ENCODE measurements around the gene PCBP3. TPM values are rescaled to one million over a fixed set of nuclear protein-coding genes. Genes with fewer than 3 reads are reported as not detected.

The PCBP3 gene
- total RNA-seq, 1 donor from 2014 or later = 2.5 TPM

DNA sequence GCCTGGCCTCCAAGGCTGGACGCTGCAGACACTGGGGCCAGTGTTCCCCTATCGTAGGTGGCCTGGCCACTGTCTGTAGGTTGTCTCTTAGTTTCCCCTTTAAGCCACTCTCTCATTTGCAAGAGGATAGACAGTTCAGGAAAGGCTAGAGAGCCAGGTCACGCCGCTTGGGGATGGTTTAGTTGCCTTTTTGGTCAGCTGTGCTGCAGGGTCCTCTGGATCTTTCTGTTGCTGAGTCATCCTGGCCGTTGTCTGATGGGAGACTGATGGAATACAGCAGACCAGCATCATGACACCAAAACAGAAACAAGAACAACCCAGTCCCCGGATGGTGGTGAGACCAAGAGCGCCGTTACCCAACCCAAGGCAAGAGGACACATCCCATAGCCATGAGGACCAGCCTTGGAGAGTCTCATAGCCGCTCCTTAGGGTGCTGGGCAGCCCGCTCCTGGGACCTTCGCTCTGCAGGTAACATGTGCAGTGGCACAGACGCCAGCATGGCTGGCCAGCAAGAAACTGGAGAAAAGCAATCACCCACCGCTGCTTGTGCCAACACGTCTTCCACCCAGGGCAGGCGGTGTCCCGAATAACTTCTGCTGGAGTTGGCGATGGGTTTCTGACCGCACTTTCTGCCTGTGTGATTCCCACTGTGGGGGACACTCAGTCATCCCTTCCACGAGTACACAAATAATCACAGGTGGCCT, 258.9 kb downstream of the PCBP3 start:
- no peaks in the 10 kb centered on the region for H3K4me1 Mint-ChIP-seq (ENCODE audit: unreplicated experiment)
- no peak for DNase-seq (ENCODE audit: low spot score)
- no peak overlapping the region for H3K4me3 Mint-ChIP-seq (ENCODE audit: unreplicated experiment)
- no peaks in the 10 kb centered on the region for H3K9me3 Mint-ChIP-seq (ENCODE audit: unreplicated experiment)
- peaks cover 6% of the 10 kb centered on the region for H3K27me3 Mint-ChIP-seq (ENCODE audit: unreplicated experiment)
- no peak overlapping the region for H3K27ac Mint-ChIP-seq (ENCODE audit: unreplicated experiment)
- TF ChIP-seq, protein P1, sequence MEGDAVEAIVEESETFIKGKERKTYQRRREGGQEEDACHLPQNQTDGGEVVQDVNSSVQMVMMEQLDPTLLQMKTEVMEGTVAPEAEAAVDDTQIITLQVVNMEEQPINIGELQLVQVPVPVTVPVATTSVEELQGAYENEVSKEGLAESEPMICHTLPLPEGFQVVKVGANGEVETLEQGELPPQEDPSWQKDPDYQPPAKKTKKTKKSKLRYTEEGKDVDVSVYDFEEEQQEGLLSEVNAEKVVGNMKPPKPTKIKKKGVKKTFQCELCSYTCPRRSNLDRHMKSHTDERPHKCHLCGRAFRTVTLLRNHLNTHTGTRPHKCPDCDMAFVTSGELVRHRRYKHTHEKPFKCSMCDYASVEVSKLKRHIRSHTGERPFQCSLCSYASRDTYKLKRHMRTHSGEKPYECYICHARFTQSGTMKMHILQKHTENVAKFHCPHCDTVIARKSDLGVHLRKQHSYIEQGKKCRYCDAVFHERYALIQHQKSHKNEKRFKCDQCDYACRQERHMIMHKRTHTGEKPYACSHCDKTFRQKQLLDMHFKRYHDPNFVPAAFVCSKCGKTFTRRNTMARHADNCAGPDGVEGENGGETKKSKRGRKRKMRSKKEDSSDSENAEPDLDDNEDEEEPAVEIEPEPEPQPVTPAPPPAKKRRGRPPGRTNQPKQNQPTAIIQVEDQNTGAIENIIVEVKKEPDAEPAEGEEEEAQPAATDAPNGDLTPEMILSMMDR (IDR thresholded peaks at IDR 0.05; ENCODE audit: unreplicated experiment) = no peak
- no peaks in the 10 kb centered on the region for H3K36me3 Mint-ChIP-seq (ENCODE audit: low read depth, unreplicated experiment)

DNA sequence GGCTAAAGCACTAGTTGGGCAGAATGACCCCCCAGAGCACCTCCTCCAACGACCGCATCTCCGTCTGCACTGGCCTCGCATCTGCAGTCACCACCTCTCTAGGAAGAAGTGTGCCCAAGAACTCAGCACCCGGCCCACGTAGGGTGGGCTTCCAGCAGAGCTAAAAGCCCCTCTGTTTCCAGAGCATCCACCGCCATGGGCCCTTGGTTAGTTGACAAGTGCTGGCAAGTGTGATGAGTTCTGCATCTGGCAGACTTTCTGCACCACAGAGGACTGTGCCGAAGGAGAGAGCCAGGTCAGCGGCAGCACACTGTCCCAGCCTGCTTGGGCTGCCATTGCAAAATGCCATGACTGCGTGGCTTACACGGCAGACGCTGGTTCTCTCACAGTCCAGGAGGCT, 261.7 kb downstream of the PCBP3 start:
- TF ChIP-seq, protein P1 (IDR thresholded peaks at IDR 0.05; ENCODE audit: unreplicated experiment) = no peak
- Mint-ChIP-seq H3K9me3 (ENCODE audit: unreplicated experiment) (no peaks in the 10 kb centered on the region), H3K36me3 (ENCODE audit: low read depth, unreplicated experiment) (no peaks in the 10 kb centered on the region), H3K4me1 (ENCODE audit: unreplicated experiment) (no peaks in the 10 kb centered on the region), H3K27ac (ENCODE audit: unreplicated experiment) (no peak overlapping the region), H3K4me3 (ENCODE audit: unreplicated experiment) (no peak overlapping the region), H3K27me3 (ENCODE audit: unreplicated experiment) (peaks cover 2% of the 10 kb centered on the region)
- DNase-seq (ENCODE audit: low spot score) = no peak

DNA sequence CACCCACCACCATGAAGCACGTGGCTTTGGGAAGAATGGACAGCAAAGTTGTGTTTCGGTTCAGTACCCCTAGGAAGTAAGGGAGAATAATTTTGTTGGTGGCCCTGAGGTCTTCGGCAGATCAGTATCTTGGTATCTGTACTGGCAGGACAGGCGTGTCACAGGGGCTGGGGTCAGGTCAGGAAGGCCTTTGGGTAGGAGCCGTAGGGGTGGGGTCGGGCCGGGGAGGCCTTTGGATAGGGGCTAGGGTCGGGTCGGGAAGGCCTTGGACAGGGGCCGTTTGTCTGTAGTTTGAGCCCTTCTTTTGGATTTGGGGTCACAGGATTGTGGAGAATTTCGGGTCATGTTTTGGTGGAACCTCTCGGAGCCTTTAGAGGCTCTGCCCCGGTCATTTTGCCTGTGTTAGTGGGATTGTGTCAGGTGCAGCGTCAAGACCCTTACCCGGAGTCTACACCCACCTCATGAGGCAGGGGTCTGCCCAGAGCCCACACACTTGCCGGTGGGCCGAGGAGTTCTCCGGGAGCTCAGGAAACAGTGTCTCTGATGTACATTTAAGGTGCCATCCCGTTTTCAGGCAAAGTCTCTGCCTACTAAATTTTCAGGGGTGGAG, 262.8 kb downstream of the PCBP3 start:
- DNase-seq (ENCODE audit: low spot score) = no peak
- Mint-ChIP-seq H3K4me3 (ENCODE audit: unreplicated experiment) (no peak overlapping the region), H3K27me3 (ENCODE audit: unreplicated experiment) (peaks cover 2% of the 10 kb centered on the region), H3K27ac (ENCODE audit: unreplicated experiment) (no peak overlapping the region), H3K9me3 (ENCODE audit: unreplicated experiment) (no peaks in the 10 kb centered on the region), H3K4me1 (ENCODE audit: unreplicated experiment) (no peaks in the 10 kb centered on the region), H3K36me3 (ENCODE audit: low read depth, unreplicated experiment) (no peaks in the 10 kb centered on the region)
- TF ChIP-seq, protein P1 (IDR thresholded peaks at IDR 0.05; ENCODE audit: unreplicated experiment) = no peak

DNA sequence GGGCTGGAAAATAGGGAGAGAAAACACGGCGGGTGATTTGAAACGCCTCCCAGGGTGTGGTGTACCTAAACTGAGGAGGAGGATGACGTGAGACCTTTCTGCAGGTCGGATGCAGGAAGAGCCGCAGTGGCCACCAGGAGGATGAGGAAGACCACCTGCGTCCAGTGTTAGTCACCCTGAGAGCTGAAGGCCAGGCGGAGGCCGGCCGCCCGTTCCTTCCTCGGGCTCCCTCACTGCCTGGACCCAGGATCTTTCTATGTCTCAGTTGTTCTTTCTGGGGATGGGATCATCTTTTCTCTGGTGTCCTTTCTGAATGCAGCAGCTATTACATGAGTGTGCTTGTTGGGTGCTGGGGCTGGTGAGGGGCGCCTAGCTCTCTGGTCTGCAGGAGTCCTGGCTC, 263.3 kb downstream of the PCBP3 start:
- no peak for DNase-seq (ENCODE audit: low spot score)

More for the DNA sequence above, 263.3 kb downstream of the PCBP3 start:
- Mint-ChIP-seq H3K27me3 (ENCODE audit: unreplicated experiment) (peaks cover 2% of the 10 kb centered on the region), H3K36me3 (ENCODE audit: low read depth, unreplicated experiment) (no peaks in the 10 kb centered on the region), H3K27ac (ENCODE audit: unreplicated experiment) (no peak overlapping the region), H3K4me3 (ENCODE audit: unreplicated experiment) (no peak overlapping the region), H3K9me3 (ENCODE audit: unreplicated experiment) (no peaks in the 10 kb centered on the region), H3K4me1 (ENCODE audit: unreplicated experiment) (no peaks in the 10 kb centered on the region)
- TF ChIP-seq, protein P1 (IDR thresholded peaks at IDR 0.05; ENCODE audit: unreplicated experiment) = no peak
